Measurements from ENCODE around the gene TMEM235. TPM values are rescaled to one million over a fixed set of nuclear protein-coding genes. Genes with fewer than 3 reads are reported as not detected.

The TMEM235 gene
- total RNA-seq, 3 donors from 2014 or later, result not detected

DNA sequence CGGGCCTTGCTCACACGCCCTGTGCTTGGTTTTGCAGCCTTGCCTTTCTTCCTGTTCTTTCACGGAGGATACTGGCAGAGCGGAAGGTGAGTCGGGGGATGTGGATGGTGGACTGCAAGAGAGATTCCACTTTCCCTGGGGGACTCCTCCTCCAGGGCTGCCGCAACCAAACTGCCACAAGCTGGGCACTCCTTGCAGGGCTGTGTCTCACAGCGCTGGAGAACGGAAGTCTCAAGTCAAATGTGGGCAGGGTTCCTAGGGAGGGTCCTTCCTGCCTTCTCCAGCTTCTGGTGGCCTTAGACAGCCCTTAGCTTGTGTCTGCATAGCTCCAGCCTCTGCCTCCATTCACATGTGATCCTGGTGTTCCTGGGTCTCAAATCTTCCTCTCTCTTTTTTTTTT, 28.8 kb upstream of the TMEM235 start:
- no peaks in the 10 kb centered on the region for H3K27me3 ChIP-seq
- no peaks in the 10 kb centered on the region for H3K9me3 ChIP-seq
- no peak overlapping the region for H3K27ac ChIP-seq
- peaks cover 0 to 7% of the 10 kb centered on the region in 2 donors for H3K4me1 ChIP-seq
- no peak overlapping the region for H3K4me3 ChIP-seq
- H3K36me3 ChIP-seq, result no peaks in the 10 kb centered on the region
- intact Hi-C loops (cut with DNase I; ENCODE audit: low total_unique reads), result no loop called here
- DNase-seq (ENCODE audit: low spot score in 2 of 2), result no peak
- TF ChIP-seq POLR2AphosphoS5 (IDR thresholded peaks at IDR 0.05) (no peak), POLR2A (IDR thresholded peaks at IDR 0.05) (no peak)
- TF ChIP-seq, protein P1, sequence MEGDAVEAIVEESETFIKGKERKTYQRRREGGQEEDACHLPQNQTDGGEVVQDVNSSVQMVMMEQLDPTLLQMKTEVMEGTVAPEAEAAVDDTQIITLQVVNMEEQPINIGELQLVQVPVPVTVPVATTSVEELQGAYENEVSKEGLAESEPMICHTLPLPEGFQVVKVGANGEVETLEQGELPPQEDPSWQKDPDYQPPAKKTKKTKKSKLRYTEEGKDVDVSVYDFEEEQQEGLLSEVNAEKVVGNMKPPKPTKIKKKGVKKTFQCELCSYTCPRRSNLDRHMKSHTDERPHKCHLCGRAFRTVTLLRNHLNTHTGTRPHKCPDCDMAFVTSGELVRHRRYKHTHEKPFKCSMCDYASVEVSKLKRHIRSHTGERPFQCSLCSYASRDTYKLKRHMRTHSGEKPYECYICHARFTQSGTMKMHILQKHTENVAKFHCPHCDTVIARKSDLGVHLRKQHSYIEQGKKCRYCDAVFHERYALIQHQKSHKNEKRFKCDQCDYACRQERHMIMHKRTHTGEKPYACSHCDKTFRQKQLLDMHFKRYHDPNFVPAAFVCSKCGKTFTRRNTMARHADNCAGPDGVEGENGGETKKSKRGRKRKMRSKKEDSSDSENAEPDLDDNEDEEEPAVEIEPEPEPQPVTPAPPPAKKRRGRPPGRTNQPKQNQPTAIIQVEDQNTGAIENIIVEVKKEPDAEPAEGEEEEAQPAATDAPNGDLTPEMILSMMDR (IDR thresholded peaks at IDR 0.05), result no peak

DNA sequence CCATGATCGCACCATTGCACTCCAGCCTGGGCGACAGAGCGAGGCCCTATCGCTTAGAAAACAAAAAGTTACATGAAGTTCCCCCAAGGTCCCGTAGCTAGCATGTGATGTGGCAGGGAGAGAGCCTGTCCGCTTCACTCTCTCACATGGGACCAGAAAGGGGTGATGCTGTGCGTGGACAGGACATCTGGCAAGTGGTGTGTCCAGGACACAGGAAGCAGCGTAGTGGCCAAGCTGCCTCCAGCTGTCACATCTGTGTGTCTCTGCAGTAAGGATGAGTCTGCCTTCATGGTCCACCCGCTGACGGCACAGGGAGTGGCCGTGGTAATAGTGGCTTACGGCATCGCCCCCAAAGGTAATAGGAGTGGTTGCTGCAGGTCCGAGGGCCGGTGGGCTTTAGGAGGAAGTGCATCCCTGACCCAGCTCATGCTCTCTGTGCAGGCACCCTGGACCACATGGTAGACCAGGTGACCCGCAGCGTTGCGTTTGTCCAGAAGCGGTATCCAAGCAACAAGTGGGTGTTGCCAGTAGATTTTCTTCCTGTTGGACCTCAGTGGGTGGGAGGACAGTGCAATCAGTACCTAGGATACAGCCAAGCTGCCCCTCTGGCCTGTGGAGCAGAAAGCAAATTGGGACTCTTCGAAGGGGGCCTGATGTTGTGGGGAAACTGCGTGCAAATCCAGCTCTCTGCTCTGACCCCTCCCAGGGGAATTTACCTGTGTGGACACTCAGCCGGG, 26.9 kb upstream of the TMEM235 start:
- no peak overlapping the region for H3K4me3 ChIP-seq
- H3K4me1 ChIP-seq, result peaks cover 0 to 3% of the 10 kb centered on the region in 2 donors
- no peaks in the 10 kb centered on the region for H3K27me3 ChIP-seq
- intact Hi-C loops (cut with DNase I; ENCODE audit: low total_unique reads), result loop anchor here (5.0 kb wide), 1 partner anchor 1493 kb away; no protein-coding TSS in a partner anchor
- H3K27ac ChIP-seq, result no peak overlapping the region
- no peak for TF ChIP-seq POLR2A (IDR thresholded peaks at IDR 0.05)
- no peak for TF ChIP-seq POLR2AphosphoS5 (IDR thresholded peaks at IDR 0.05)
- TF ChIP-seq, protein P1 (IDR thresholded peaks at IDR 0.05), result no peak
- no peaks in the 10 kb centered on the region for H3K36me3 ChIP-seq
- H3K9me3 ChIP-seq, result no peaks in the 10 kb centered on the region
- DNase-seq (ENCODE audit: low spot score in 2 of 2), result no peak

DNA sequence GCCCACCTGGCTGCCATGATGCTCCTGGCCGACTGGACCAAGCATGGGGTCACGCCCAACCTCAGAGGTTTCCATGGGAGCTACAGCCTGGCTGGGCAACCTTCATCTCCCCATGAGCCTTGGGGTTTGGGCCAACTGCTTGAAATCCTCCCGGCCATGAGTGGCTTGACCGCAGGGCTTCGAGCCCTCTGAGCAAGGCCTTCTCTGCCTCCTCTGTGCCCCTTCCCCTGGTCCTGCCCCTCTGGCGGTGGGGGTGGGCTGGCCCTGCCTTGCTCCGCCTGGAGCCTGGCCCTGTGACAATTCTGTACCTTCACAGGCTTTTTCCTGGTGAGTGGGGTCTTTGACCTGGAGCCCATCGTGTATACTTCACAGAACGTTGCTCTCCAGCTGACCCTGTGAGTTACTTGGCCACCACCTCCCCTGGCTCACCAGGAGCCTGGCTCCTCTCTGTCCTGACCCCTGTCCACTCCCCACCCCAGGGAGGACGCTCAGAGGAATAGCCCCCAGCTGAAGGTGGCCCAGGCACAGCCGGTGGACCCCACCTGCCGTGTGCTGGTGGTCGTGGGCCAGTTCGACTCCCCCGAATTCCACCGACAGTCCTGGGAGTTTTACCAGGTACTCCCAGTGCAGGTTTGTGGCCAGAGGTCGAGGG, 26.2 kb upstream of the TMEM235 start:
- no peak for DNase-seq (ENCODE audit: low spot score in 2 of 2)
- H3K9me3 ChIP-seq, result no peaks in the 10 kb centered on the region
- TF ChIP-seq POLR2A (IDR thresholded peaks at IDR 0.05), result no peak
- TF ChIP-seq, protein P1 (IDR thresholded peaks at IDR 0.05), result no peak
- no peak for TF ChIP-seq POLR2AphosphoS5 (IDR thresholded peaks at IDR 0.05)
- H3K4me3 ChIP-seq, result no peak overlapping the region
- no peaks in the 10 kb centered on the region for H3K27me3 ChIP-seq
- intact Hi-C loops (cut with DNase I; ENCODE audit: low total_unique reads), result loop anchor here (5.0 kb wide), 1 partner anchor 1492 kb away; no protein-coding TSS in a partner anchor
- H3K27ac ChIP-seq, result no peak overlapping the region
- H3K4me1 ChIP-seq, result no peaks in the 10 kb centered on the region
- H3K36me3 ChIP-seq, result no peaks in the 10 kb centered on the region

DNA sequence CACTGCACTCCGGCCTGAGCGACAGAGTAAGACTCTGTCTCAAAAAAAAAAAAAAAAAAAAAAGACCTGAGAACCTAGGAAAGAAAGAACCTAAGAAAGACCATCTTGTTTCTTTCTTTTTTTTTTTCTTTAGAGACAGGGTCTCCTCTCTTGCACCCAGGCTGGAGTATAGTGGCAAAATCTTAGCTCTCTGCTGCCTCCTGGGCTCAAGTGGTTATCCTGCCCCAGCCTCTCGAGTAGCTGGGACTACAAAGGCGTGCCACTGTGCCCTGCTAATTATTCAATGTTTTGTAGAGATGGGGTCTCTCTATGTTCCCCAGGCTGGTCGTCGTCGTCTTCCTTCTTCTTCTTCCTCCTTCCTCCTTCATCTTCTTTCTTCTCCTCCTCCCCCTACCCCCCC, 25.1 kb upstream of the TMEM235 start:
- no peak for TF ChIP-seq POLR2A (IDR thresholded peaks at IDR 0.05)
- TF ChIP-seq, protein P1 (IDR thresholded peaks at IDR 0.05), result no peak
- TF ChIP-seq POLR2AphosphoS5 (IDR thresholded peaks at IDR 0.05), result no peak

DNA sequence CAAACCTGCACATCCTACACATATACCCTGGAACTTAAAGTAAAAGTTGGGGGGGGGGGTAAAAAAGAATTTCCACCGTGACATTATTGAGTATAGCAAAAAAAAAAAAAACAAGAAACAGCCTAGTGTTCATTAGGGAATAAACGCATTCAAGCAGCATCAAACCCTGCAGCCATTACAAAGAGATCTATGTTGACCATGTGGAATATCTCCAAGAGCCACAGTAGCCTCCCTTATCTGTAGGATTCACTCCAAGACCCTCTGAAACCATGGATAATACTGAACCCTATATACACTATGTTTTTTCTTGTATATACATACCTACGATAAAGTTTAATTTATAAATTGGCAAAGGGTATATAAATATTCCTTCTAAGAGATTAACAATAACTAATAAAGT, 22.9 kb upstream of the TMEM235 start:
- no peaks in the 10 kb centered on the region for H3K4me1 ChIP-seq
- no peaks in the 10 kb centered on the region for H3K9me3 ChIP-seq
- no peak overlapping the region for H3K27ac ChIP-seq
- no peak overlapping the region for H3K4me3 ChIP-seq
- DNase-seq (ENCODE audit: low spot score in 2 of 2), result no peak
- TF ChIP-seq, protein P1 (IDR thresholded peaks at IDR 0.05), result no peak
- TF ChIP-seq POLR2AphosphoS5 (IDR thresholded peaks at IDR 0.05) (no peak), POLR2A (IDR thresholded peaks at IDR 0.05) (no peak)
- H3K27me3 ChIP-seq, result no peaks in the 10 kb centered on the region
- intact Hi-C loops (cut with DNase I; ENCODE audit: low total_unique reads), result loop anchor here (5.0 kb wide), 1 partner anchor 1489 kb away; no protein-coding TSS in a partner anchor
- H3K36me3 ChIP-seq, result no peaks in the 10 kb centered on the region

More for the DNA sequence above, 25.1 kb upstream of the TMEM235 start:
- no peak for DNase-seq (ENCODE audit: low spot score in 2 of 2)
- H3K9me3 ChIP-seq, result no peaks in the 10 kb centered on the region
- intact Hi-C loops (cut with DNase I; ENCODE audit: low total_unique reads), result loop anchor here (5.0 kb wide), 1 partner anchor 1491 kb away; no protein-coding TSS in a partner anchor
- H3K27ac ChIP-seq, result no peak overlapping the region
- H3K27me3 ChIP-seq, result no peaks in the 10 kb centered on the region
- H3K4me1 ChIP-seq, result no peaks in the 10 kb centered on the region
- no peaks in the 10 kb centered on the region for H3K36me3 ChIP-seq
- no peak overlapping the region for H3K4me3 ChIP-seq
